NCI-H2196 treated with DMSO at 0.1 percent for 48 hours (cell line): ENCODE measurements around the gene TLR3.
"Not testable (repeated sequence)": the region's sequence is repeated elsewhere in the genome, so short reads cannot be mapped to it uniquely, and the experiment has no call there.

Experiments used
- DNase-seq: peaks from one replicate; lab custom pipeline; 2025; ENCODE audit not compliant: unreplicated experiment; lab: John Stamatoyannopoulos, UW

Gene TLR3

DNA sequence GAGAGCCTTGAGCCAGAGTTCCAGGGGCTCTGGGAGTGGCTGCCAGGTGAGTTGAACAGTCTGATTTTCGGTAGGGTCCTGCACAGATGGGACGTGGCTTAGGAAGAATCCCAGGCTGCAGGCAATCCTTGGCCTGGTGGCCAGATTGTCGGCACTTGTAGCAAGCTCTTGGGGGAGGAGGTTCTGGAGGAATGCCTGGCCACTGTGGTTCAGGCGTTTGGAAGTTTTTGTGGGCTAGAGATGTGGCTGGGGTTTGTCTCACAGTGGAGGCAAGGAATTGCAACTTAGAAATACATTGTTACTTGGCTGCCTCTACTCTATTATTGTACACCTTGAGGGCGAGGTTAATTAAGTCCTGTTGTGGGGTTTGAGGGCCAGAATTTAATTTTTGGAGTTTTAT is 21.5 kb upstream of the TLR3 start:
- not testable (repeated sequence) for DNase-seq

DNA sequence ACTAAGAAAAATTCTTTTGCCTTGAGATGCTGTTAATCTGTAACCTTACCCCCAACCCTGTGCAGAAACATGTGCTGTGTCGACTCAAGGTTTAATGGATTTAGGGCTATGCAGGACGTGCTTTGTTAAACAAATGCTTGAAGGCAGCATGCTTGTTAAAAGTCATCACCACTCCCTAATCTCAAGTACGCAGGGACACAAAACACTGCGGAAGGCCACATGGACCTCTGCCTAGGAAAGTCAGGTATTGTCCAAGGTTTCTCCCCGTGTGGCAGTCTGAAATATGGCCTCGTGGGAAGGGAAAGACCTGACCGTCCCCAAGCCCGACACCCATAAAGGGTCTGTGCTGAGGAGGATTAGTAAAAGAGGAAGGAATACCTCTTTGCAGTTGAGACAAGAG is 18.8 kb upstream of the TLR3 start:
- DNase-seq: not testable (repeated sequence)

DNA sequence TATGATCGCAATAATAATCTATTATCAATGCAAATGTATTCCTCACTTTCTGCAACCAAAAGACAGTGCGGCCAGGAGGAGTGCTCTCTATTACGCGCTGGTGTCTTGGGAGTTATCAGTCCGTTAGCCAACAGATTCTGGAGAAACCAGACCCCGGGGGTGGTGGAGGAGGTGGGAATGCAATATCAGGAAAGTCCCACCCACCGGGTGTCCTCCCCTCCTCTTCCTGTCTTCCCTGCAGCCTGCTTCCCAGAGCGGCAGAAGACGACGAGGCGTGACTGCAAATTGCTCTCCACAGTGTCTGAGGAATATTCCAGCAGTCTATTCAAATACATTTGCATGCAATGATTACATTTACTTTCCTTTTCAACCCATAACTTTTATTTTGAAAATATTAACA is 17.9 kb upstream of the TLR3 start:
- DNase-seq: no peak

DNA sequence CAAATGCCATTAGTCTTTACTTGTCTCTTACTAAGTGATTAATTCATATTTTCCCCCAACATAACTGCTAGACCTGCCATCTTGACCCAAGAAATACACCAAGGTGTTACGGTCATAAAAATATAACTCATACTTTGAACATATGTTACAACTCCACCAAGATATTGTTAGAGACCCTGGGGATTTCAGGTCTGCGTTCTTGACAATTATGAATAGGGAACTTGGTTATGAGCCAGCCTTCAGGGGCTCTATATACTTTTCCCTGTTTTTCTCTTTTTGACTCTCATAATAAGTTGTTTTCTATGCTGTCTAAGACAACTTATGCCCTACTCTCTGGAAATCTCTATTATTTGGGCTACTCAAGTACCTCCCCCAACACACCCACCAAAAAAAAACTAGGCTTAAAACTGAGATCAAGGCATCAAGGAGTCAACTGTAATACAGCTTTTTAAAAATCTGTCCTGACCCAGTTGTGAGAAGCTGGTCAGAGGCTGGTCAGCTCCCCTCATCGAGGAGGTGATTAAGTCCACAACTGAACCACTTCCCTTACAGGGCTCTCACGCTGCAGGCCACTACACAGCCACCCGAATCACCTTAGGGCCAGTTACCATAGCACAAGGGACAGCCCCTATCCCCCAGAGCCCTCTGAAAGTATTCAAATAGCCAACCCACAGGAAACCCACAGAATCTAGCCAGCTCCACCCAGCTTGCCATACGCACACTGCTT is 10.5 kb upstream of the TLR3 start:
- DNase-seq: no peak

DNA sequence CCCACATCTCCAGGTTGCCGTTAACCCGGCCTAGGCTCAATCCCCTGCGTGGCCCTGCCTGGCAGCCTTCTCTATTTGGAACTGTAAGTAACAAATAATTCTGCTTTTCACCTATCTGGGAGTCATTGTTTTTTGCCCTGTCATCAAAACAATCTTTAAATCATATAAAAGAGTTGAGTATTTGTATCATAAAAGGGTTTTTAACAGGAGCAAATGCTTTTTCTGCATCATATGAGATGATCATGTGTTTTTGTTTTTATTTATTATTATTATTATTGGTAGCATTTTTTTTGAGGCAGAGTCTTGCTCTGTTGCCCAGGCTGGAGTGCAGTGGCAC is 10.0 kb upstream of the TLR3 start:
- DNase-seq: no peak

DNA sequence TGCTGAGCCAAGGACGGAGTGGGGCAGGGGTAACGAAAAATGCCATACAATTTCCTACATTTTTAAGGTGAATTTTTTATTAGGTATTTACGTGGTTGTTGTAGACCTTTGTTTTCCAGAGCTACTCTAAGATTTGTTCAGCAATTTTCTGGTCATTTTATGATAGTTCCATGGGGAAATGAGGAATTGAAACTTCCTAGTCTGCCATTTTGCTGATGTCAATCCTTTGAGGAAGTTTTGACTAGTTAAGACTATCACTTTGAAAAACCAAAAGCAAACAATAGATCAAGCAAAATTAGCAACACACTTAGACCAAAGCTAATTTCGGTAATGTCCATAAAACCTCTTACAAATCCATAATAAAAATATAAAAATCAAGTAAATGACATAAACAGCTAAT is 7.0 kb upstream of the TLR3 start:
- DNase-seq: no peak

DNA sequence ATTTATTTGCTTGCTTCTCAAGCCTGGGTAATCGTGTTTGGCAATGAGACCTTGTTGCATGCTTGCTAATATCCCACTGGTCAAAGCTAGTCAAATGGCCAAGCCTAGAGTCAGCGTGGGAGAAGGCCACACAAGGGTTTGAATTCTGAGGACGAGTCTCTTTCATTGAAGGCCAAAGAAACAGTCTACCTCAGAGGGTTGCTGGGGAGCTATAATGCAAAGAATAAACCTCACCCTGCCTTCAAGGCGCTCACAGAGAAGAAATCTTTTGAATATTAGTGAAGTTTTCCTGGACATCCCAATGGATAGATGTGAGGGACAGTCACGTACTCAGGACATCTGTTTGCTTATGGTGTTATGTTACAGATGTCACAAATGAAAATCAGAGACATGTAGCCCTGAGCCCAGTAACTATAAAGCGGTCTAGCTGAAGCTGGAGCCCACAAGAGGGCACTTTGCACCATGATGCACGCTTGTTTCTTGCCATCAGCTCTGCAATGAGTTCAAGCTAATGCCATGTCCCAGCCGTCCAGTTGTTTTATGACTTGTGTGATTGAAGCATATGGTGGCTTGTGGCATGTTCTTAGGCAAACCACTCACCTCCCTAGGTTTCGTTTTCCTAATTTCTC is 1.1 kb upstream of the TLR3 start:
- peak; percentile 1 for DNase-seq

DNA sequence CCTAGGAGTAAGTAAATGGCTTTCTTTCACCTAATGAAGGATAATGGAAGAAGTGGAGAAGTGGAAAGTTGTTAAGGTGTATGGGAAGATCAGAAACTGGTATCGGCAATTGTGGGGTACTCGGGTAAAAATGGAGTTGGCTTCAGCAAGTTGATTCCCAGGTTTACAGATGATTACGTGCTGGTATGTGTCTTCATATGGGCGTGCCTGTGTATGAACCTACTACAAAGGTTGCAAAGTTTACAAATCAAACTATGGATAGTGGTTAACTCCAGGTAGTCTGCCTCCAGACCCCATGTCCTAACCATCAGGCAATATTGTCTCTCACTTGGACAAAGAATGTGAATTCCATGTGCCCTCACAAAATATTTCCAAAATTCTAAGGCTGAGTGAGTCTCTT is 773 bp downstream of the TLR3 start:
- DNase-seq: no peak

DNA sequence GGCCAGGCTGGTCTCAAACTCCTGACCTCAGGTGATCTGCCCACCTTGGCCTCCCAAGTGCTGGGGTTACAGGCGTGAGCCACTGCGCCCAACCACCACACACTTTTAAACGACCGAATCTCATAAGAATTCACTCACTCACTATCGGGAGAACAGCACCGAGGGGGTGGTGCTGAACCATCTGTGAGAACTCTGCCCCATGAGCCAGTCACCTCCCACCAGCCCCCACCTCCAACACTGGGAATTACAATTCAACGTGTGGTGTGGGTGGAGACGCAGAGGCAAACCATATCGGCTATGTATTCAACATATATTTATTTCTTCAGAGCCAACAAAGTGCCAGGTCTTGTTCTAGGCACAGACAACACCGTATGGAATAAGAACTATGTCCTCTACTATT is 3.6 kb downstream of the TLR3 start:
- DNase-seq: no peak

DNA sequence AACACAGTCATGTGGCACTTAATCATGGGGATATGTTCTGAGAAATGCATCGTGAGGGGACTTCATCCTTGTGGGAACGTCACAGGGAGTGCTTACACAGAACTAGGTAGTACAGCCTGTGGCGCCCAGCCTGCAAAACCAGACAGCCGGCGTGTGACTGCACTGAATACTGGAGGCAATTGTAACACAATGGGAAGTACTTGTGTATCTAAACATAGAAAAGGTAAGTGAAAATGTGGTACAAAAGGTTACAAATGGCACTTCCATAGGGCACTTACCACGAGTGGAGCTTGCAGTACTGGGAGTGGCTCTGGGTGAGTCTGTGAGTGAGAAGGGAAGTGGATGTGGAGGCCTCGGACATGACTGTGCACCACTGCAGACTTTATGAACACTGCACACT is 5.2 kb downstream of the TLR3 start:
- DNase-seq: no peak

DNA sequence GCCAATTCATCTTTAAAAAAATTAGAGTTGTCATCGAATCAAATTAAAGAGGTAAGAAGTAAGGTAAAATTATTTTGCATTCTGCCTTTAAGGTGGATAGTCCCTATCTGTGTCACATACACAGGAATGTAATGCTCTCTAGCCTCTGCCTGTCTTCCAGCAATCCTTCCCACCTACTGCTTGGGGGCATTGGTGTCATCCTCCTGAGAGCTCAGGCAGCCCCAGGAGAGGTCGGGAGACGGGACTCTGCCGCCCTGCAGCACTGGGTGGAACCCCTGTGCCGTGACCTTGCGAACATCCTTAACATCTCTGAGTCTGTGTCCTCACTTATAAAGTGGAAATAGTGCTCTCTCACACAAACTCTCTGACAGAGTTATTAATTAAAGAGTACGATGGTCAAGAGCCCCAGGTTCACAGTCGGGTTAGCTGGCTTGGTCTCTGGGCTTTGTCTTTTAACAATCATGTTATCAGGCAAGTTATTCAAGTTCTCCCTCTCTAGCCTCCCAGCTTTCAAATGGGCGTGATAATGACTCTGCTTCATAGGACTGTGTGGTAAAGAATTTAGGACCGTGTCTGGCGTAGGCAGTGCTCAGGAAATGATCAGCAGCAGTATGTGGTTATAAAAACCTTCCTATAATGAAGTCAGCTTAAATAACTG is 10.2 kb downstream of the TLR3 start:
- no peak for DNase-seq

DNA sequence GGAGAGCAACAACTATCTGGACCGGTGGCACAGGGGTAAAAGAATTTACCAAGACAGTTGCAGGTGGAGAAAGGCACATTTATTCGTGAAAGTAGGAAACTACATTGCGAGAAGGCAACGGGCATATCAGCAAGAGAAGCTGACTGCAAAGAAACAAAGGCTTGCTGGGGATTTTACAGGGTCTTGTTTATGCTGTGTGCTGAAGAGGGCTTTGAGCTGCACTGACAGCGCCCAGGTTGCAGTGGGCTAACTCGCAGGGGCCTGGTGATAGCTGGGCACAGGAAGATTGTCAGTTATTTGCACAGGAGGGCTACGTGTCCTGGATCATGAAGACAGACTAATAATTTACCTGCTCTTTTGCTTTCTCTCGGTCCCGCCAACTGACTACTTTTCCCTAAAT is 10.7 kb downstream of the TLR3 start:
- DNase-seq: no peak

DNA sequence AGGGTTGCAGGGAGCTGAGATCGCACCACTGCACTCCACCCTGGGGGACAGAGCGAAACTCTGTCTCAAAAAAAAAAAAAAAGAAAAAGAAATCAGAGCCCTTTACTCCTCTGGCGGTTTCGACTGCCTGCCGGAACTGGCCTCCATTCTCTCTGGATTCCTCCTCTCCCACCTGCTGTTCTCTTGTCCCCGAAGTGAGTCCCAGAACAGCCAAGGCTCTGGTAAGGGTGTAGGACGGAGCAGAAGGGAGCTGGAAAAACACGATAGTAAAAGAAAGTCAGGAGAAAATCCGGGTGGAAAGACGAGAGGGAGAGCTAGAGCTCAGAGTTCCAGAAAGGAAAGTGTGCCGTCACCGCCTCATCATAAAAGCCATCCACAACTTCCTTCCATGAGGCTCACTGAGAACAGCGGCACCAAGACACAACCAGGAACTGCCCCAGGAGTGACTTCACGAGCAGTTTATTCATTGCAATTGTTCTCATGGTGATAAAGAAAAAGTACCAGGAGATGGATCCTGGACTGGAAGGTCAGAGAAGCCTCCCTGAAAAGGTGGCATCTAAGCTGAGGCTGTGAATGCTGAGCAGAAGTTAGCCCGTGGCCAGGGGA is 12.3 kb downstream of the TLR3 start:
- DNase-seq: no peak

DNA sequence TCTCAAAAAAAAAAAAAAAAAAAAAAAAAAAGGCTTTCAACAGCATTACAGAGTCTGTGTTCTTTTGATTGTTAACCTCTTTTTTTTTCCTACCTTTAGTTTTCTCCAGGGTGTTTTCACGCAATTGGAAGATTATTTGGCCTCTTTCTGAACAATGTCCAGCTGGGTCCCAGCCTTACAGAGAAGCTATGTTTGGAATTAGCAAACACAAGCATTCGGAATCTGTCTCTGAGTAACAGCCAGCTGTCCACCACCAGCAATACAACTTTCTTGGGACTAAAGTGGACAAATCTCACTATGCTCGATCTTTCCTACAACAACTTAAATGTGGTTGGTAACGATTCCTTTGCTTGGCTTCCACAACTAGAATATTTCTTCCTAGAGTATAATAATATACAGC is 13.3 kb downstream of the TLR3 start:
- no peak for DNase-seq

DNA sequence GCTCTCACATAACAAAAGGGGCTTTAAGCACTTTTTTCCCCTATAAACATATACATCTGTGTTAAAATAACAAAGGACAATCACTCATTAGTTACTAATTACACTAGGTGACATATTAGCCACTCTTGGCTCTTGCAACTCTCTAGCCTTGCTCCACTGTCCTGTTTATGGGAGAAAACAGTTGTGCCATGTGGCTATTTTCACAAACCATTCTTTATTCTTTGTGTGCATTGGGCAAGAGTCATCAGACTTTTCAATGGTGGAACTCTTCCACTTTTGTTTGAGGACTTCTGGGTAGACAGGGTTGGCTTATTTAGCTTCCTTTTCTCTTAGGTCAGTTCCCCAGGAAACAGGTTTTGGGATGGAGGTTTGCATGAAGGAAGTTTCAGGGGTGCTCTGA is 19.6 kb downstream of the TLR3 start:
- DNase-seq: no peak

DNA sequence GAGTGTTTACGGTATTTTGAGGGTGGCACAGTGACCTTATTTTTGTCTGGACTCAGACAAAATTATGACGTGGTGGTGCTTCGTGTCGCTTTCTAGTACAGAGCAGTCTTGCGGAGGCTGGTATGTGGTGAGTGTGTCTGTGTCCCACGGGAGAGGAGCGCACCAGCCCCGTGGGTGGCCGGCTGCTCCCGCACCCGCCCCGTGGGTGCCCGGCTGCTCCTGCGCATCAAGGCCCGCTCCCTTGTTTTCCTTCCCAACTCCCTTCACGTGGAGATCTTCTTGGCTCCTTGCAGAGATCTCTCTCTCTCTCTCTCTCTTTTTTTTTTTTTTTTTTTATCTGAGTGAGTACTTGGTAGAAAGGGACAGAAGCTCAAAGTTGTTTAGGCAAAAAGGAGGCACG is 23.3 kb downstream of the TLR3 start:
- DNase-seq: no peak

DNA sequence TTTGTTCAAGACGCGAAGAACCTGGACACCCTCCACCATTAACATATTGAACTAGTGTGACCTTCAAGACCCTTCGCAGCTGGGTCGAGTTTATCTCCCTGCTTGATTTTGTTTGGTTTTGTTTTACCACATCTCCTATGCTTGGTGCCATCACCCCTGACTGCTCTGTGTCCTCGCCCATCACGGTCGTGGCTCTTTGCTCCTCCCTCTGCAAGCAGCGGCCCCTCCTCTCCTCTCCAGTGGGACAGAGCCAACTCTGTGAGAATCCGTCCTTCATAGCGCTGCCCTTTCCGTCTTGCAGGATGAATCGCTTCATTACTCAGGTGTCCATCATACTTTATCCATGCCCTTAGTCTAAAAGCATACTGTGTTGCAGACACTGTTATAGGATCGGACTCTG is 26.4 kb downstream of the TLR3 start:
- no peak for DNase-seq

DNA sequence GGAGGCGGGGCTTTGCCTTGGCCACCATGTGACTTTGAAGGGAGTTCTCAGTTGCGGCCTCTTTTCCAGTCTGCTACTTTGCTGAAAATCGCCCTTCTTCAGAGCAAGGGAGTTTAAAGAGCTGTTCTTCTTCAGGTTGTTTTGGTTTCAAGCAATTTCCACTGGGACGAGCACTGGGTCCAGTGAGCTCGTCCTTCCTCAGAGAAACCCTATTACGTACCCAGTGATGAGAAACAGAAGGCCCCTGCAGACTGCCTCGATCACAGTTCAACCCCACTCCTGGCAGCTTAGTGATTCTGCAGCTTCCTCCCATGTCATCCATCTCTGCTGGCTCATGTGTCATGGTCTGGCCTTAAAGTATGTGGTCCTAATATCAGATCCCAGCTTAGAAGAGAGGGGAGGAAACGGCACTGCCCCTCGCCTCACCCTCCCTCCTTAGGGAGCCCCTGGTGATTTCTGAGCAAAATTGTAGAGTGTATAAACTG is 27.8 kb downstream of the TLR3 start:
- DNase-seq: no peak

DNA sequence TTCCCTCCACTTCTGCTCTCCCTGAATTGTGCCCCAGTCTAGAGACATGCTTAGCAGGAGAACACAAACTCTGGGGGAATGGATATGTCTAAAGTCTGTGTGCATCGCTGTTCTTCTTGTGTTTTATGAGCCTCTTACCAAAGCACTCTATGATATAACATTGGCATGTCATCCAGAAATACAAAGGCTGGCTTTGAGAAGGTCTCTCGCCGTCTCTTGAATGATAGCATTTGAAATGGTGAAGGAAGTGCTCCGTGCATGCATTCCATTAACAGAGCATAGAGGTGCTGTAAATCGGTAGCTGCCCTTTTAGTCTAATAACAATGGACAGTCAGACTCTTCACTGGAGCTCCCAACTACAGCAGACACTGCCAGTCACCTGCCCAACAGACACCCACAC is 28.4 kb downstream of the TLR3 start:
- no peak for DNase-seq

DNA sequence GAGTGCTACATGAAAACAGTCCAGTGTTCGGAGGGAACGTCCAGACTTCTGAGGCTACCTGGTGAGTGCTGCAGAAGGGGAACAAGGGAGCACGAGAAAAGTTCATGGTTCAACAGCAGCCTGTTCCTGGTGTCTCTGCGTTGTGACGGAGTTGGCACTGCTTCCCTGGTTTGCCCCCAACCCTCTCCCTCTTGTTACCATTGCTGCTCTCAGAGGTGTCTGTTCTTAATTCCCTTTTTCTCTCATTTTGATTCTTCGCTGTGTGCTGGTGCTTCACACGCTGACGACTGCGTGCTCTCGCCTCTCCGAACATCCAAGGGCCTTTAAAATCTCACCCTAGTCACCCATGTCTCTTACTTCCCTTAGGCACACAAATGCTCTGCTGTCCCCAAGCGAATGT is 34.0 kb downstream of the TLR3 start:
- DNase-seq: no peak

DNA sequence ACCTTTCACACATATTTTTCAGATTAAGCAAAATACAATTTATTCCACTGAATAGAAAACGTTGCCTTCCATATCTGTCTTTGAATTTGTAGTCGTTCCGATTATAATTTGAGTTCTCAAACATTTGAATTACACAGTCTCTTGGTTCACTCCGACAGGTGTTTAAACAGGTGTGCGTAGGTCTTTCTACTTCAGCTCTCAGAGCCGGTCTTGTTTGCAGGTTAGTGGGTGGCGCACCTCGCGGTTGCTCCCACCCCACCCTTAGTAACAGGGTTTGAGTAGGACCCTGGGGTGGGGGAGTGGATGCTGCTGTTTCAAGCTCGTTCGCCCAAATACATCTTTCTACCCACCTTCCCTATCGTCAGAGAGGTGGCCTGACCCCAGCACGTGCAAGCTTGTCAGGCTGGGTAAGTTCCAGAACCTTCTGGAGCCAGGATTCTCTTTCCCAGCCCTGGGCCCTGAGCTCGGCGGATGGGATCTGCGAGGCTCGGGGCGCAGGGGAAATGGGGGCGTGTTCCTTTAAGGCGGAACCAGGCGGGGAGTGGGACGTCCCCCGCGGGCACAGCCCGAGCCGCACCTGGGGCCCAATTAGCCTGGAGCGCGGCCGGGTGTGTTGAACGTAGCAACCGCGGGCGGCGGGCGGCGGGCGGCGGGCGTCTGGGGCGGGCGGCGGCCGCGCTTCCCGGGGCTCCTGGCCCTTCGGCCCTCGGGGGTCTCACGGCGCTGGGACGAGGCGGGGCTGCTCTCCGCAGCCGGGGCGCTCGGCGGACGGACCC is 35.3 kb downstream of the TLR3 start, which contains the start of gene FAM149A:
FAM149A (plus strand) TSS at position 591 of the 776 bp plus-strand sequence.
- peak; percentile 4 for DNase-seq
